ENCODE results near the gene ZNF469.
"Not testable (repeated sequence)": the region's sequence is repeated elsewhere in the genome, so short reads cannot be mapped to it uniquely, and the experiment has no call there.

ZNF469 gene

GRCh38 chr16:88360401-88360800 is 22.4 kb upstream of the ZNF469 start:
- DNase-seq (ENCODE audit: low read depth in 2 of 2, low spot score in 1 of 2): not testable (repeated sequence)

- no peak for DNase-seq (ENCODE audit: low read depth in 2 of 2, low spot score in 1 of 2)
Observed at GRCh38 chr16:88360999-88361398, 21.8 kb upstream of the ZNF469 start.

GRCh38 chr16:88361775-88362174 is 21.0 kb upstream of the ZNF469 start:
- no peak for DNase-seq (ENCODE audit: low read depth in 2 of 2, low spot score in 1 of 2)

GRCh38 chr16:88363239-88363891 is 19.4 kb upstream of the ZNF469 start:
- DNase-seq (ENCODE audit: low read depth in 2 of 2, low spot score in 1 of 2): no peak

GRCh38 chr16:88365244-88365865 is 17.4 kb upstream of the ZNF469 start:
- DNase-seq (ENCODE audit: low read depth in 2 of 2, low spot score in 1 of 2): no peak

- no peak for DNase-seq (ENCODE audit: low read depth in 2 of 2, low spot score in 1 of 2)
Observed at GRCh38 chr16:88366032-88366703, 16.6 kb upstream of the ZNF469 start.

- no peak for DNase-seq (ENCODE audit: low read depth in 2 of 2, low spot score in 1 of 2)
Observed at GRCh38 chr16:88366704-88367047, 16.1 kb upstream of the ZNF469 start.

- no peak for DNase-seq (ENCODE audit: low read depth in 2 of 2, low spot score in 1 of 2)
Observed at GRCh38 chr16:88367560-88367959, 15.2 kb upstream of the ZNF469 start.

GRCh38 chr16:88368036-88368435 is 14.7 kb upstream of the ZNF469 start:
- DNase-seq (ENCODE audit: low read depth in 2 of 2, low spot score in 1 of 2): no peak

GRCh38 chr16:88368994-88369393 is 13.8 kb upstream of the ZNF469 start:
- no peak for DNase-seq (ENCODE audit: low read depth in 2 of 2, low spot score in 1 of 2)

GRCh38 chr16:88369447-88370008 is 13.2 kb upstream of the ZNF469 start:
- no peak for DNase-seq (ENCODE audit: low read depth in 2 of 2, low spot score in 1 of 2)

GRCh38 chr16:88370365-88370764 is 12.4 kb upstream of the ZNF469 start:
- no peak for DNase-seq (ENCODE audit: low read depth in 2 of 2, low spot score in 1 of 2)

GRCh38 chr16:88372522-88372921 is 10.2 kb upstream of the ZNF469 start:
- DNase-seq (ENCODE audit: low read depth in 2 of 2, low spot score in 1 of 2): no peak

- DNase-seq (ENCODE audit: low read depth in 2 of 2, low spot score in 1 of 2): no peak
Observed at GRCh38 chr16:88373211-88373610, 9.5 kb upstream of the ZNF469 start.

- DNase-seq (ENCODE audit: low read depth in 2 of 2, low spot score in 1 of 2): no peak
Observed at GRCh38 chr16:88373927-88374492, 8.7 kb upstream of the ZNF469 start.

- no peak for DNase-seq (ENCODE audit: low read depth in 2 of 2, low spot score in 1 of 2)
Observed at GRCh38 chr16:88374736-88375135, 8.0 kb upstream of the ZNF469 start.

- DNase-seq (ENCODE audit: low read depth in 2 of 2, low spot score in 1 of 2): no peak
Observed at GRCh38 chr16:88375236-88375975, 7.4 kb upstream of the ZNF469 start.

- no peak for DNase-seq (ENCODE audit: low read depth in 2 of 2, low spot score in 1 of 2)
Observed at GRCh38 chr16:88375996-88376834, 6.5 kb upstream of the ZNF469 start.

- no peak for DNase-seq (ENCODE audit: low read depth in 2 of 2, low spot score in 1 of 2)
Observed at GRCh38 chr16:88376835-88377726, 5.7 kb upstream of the ZNF469 start.

Measured in stimulated activated CD8-positive, alpha-beta memory T cell treated with anti-CD3 and anti-CD28 coated beads, Interleukin-4, amount 100 ng/mL, for 1 hour (primary cell).